HG02884 (cell line): ENCODE measurements around the gene CDCA8.

Source experiments
- ATAC-seq: cut with Tn5 transposase; IDR thresholded peaks from one replicate; pipeline ENCODE4 v1.9.1; 2021; ENCODE audit warnings: mild to moderate bottlenecking, moderate library complexity; ENCODE audit not compliant: unreplicated experiment

The CDCA8 gene

GRCh38 chr1:37714689-37715088, 22.4 kb downstream of the CDCA8 start:
- no peak for ATAC-seq

DNA sequence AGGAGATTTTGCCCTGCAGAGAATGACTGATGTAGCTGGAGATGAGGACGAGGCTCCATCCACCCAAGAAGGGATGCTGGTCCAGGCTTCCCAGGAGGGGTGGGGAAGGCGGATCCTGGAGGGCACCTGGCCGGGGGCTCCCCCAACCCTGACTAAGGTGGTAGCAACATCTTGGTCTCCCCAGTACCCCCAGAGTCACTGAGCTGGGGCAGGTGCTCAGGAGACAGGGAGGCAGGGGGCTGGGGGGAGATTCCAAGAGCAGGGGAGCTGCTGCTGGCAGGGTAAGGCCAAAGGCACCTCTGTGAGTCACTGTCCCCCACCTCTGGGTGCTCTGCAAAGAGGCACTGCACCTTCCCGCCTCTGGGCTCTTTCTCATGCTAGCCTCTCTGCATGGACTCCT, 24.0 kb downstream of the CDCA8 start:
- no peak for ATAC-seq

GRCh38 chr1:37717631-37718030, 25.3 kb downstream of the CDCA8 start:
- no peak for ATAC-seq

DNA sequence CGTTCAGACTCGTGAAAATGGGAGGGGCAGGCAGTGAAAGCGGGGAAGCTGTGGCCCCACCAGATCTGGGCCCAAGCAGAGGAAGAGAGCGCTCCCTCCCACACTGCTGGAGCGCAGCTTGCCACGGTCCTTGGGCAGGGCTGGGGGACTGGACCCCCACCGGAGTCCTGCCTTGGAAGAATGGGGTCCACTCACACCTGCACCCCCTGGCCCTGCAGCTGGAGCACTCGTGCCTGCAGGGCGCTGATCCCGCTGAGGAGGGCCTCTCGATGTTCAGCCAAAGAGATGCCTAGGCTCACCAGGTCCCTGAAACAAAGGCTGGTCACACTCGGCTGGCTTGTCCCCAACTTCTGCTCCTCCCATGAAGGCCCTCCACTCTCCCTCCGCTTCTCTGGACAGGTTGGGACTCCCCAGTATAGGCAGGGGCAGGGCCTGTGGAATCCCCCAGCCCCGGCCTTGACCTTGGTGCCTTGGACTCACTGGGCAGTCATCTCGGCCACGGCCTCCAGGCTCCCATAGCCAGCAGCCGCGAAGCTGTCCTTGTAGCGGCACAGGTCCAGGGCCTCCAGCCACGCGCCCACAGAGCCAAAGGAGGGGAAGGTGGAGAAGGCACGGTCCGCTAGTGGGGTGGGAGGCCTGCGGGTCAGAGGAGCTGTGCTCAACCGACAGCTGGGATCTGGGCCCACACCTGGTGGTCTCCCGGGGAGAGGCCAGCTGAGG, 26.0 kb downstream of the CDCA8 start:
- ATAC-seq = no peak

GRCh38 chr1:37718901-37719571, 26.7 kb downstream of the CDCA8 start:
- no peak for ATAC-seq

DNA sequence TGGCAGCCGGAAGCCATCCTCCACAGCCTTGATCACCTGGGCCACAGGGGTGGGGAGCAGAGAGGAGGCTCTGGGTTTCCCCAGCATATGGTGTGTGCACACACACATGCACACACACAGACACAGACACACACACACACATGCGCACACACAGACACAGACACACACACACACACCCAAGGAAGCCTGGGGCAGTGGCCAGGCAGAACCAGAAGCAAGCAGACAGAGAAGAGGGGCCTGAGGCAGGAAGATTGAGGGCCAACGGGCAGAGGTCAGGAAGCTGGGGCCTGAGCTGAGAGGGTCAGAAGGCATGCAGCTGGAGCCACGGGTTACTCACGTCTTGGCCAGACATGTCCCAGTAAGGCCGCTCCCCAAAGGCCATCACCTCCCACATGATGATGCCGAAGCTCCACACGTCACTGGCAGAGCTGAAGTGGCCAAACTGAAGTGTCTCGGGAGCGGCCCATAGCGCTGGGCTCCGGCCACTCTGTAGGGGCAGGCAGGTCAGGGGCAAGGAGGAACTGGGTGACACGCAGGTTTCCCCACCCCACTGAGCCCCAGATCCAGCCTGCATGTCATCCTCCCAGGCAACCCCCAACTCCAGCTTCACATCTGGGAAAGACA, 27.4 kb downstream of the CDCA8 start:
- no peak for ATAC-seq

GRCh38 chr1:37720231-37721130, 28.2 kb downstream of the CDCA8 start:
- no peak for ATAC-seq

DNA sequence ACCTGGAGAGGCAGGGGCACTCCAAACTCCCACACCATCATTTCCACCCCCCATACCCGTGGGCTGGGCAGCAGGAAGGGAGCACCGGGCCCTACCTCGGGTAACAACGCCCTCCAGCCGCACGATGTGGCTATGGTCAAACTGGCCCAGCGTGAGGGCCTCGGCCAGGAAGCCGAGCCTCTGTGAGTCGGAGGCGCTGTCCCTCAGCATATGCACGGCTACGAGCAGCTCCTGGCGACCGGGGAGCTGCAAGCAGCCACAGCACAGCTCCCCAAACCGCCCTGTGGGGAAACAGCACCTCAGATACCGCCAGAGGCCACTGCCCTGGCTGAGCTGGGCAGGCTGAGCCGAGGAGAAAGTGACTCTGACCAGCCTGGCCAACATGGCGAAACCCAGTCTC, 29.2 kb downstream of the CDCA8 start:
- no peak for ATAC-seq

DNA sequence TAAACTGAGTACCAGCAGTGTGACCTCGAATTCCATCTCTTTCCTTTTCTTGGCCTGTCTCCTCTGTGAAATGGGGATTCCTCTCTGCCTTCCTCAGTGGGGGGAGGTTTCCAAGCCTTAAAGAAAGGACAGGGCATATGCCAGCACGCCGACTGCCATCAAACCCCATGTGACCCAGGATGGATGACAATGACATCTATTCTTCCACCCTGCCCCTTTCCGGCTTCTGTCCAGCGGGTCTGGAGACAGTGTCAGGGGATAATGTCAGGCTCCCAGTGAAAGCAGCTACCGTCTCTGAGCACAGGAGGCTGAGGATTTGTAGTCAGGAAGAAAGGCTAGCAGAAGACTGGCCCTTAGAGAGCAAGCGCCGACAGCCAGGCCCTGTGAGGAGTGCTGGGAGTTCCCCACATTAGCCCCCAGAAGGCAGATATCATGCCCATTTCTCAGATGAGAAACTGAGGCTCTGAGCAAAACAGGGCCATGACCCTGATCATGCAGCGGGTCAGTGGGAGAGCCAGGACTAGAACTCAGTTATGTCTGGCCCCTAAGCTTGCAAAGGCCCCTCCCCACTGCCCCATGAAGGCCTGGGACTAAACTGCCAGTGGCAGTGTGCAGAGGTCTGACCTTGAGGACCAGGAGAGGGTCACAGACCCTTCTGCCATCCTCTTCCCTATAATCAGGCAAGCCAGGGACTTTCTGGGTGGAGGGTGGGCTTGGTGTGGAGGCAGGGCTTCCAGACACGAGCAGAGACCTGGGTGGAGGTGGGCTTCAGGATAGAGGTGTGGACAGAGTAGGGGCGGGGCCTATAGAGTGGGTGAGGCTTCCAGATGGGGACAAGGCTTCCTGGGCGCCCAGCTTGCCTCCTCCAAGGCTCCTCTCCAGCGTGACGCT, 30.1 kb downstream of the CDCA8 start:
- no peak for ATAC-seq

- no peak for ATAC-seq
These were observed 30.7 kb downstream of the CDCA8 start for GRCh38 chr1:37723072-37723389.

- no peak for ATAC-seq
These were observed 31.2 kb downstream of the CDCA8 start for GRCh38 chr1:37723390-37724078.

GRCh38 chr1:37724575-37724974, 32.3 kb downstream of the CDCA8 start:
- no peak for ATAC-seq

GRCh38 chr1:37725851-37726613, 33.7 kb downstream of the CDCA8 start:
- ATAC-seq = no peak

DNA sequence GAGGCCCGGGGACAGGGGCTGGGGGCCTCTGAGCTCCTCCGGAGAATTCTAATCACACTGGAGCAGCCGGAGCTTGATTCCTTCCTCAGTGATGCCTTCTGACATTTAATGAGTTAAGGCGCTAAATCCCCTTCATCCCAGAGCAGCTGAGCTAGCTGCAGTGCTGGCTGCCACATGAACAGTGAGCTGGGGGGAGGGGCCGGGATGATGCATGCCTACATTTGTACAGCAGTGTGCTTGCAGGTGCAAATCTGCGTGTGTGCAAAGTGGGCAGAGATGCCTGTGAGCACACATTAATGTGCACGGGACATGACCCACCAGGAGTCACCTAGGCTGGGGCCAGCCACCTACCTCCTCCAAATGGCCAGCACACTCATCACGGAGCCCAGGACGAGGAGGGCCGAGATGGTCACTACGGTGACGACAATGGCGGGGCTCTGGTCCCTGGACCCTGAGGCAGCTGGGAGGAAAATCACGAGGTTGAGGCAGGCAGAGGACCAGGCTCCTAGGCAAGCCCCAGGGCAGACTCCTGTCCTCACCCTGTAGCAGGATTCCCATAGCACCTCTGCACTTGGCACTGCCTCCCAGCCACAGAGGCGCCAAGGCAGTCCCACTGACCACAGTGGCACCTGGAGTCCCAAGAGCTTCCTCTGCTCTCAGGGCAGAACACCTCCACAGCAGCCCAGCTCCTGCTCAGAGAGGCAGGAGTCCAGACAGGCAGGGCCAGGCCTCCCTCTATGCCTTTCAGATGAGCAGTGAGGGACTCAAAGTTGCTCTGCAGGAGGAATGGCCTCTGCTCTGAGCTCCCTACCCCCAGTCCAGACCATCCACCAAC, 34.7 kb downstream of the CDCA8 start:
- no peak for ATAC-seq

DNA sequence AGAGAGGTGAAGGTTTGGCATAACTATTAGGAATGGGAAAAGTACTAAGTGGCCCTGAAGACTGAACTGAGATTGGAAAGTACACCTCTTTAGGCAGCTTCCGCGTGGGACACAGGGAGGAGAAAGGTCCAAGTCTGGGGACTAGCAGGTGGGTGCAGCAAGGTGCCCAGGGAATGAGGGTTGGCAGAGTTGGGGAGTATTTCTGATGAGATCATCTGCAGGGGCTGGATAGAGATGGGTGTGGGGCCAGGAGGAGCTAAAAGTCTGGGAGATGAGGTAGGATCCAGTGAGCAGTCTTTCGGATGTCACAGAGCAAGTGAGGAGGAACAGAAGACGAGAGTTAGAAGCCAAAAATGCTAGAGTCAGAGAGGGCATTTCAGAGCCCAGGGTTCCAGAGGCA, 36.1 kb downstream of the CDCA8 start:
- ATAC-seq = no peak

- no peak for ATAC-seq
These were observed 38.1 kb downstream of the CDCA8 start for GRCh38 chr1:37730376-37730775.

GRCh38 chr1:37731312-37732019, 39.1 kb downstream of the CDCA8 start:
- no peak for ATAC-seq
